ENCODE data around the gene MAPK4. TPM values are rescaled to one million over a fixed set of nuclear protein-coding genes. Genes with fewer than 3 reads are reported as not detected.

Gene MAPK4
- total RNA-seq, 1 donor from 2014 or later = 7.0 TPM

- DNase-seq = no peak
Measured at GRCh38 chr18:50720325-50720674, 160.4 kb downstream of the MAPK4 start.

GRCh38 chr18:50721006-50721405 lies 161.1 kb downstream of the MAPK4 start:
- Histone ChIP-seq H3K27ac (no peak overlapping the region), H3K9me3 (no peaks in the 10 kb centered on the region), H3K36me3 (no peaks in the 10 kb centered on the region), H3K4me3 (no peak overlapping the region), H3K4me1 (no peaks in the 10 kb centered on the region), H3K27me3 (no peaks in the 10 kb centered on the region)
- TF ChIP-seq CTCF (IDR thresholded peaks at IDR 0.05) = no peak
- intact Hi-C loops (cut with DNase I) = no loop called here
- ATAC-seq (no peak), DNase-seq (no peak)

More at GRCh38 chr18:50720325-50720674, 160.4 kb downstream of the MAPK4 start:
- H3K4me1 ChIP-seq = no peaks in the 10 kb centered on the region
- no peaks in the 10 kb centered on the region for H3K36me3 ChIP-seq
- no peaks in the 10 kb centered on the region for H3K27me3 ChIP-seq
- no peak overlapping the region for H3K4me3 ChIP-seq
- intact Hi-C loops (cut with DNase I) = no loop called here
- ATAC-seq = no peak
- H3K27ac ChIP-seq = no peak overlapping the region
- TF ChIP-seq CTCF (IDR thresholded peaks at IDR 0.05) = no peak
- H3K9me3 ChIP-seq = no peaks in the 10 kb centered on the region

DNA sequence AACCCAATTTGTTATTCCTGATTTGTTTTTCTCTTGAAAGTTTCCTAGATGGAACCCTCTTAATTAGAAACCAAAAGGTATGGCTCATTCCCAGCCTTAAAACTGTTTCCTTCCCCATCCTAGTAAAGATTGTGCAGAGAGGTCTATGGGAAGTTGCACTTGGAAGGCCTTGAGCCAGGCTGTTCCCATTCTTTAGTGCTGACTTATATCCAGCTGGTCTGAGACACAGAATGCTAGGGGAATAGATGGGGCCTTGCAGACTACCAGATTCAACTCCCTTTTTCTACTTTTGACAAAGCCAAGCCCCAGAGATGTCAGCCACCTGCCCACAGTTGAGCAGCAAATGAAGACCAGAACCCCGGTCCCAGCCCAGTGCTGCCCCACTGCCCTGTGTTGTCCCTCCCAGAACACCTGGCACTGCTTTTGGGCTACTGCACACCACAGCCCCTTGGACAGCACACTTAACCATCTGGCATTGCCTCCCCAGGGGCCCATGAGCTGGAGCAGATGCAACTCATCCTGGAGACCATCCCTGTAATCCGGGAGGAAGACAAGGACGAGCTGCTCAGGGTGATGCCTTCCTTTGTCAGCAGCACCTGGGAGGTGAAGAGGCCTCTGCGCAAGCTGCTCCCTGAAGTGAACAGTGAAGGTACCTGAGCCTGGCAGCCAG lies 161.7 kb downstream of the MAPK4 start:
- Histone ChIP-seq H3K27me3 (no peaks in the 10 kb centered on the region), H3K36me3 (no peaks in the 10 kb centered on the region), H3K9me3 (no peaks in the 10 kb centered on the region), H3K4me3 (no peak overlapping the region), H3K27ac (no peak overlapping the region), H3K4me1 (no peaks in the 10 kb centered on the region)
- TF ChIP-seq CTCF (IDR thresholded peaks at IDR 0.05) = no peak
- ATAC-seq (no peak), DNase-seq (no peak)
- intact Hi-C loops (cut with DNase I) = no loop called here

DNA sequence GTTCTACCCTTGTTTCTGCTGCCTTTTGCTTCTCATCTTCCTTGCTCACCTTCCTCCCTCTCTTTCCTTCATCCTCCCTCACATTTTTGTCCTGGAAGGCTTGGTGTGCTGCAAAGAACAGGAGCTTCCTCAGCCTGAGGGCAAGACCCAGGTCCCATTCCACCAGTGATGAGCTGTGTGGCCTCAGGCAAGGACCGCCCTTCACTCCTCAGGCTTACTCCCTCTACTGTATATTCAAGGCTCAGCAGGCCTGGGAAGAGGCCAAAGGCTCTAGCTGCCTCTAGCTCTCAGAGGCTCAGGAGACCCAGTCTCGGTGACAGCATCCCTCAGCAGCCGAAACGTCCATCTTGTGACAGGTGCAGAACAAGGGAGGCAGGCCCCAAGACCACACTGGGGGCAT lies 162.4 kb downstream of the MAPK4 start:
- H3K4me1 ChIP-seq = no peaks in the 10 kb centered on the region
- intact Hi-C loops (cut with DNase I) = no loop called here
- no peak overlapping the region for H3K27ac ChIP-seq
- DNase-seq (no peak), ATAC-seq (no peak)
- no peaks in the 10 kb centered on the region for H3K36me3 ChIP-seq
- TF ChIP-seq CTCF (IDR thresholded peaks at IDR 0.05) = no peak
- no peaks in the 10 kb centered on the region for H3K27me3 ChIP-seq
- H3K4me3 ChIP-seq = no peak overlapping the region
- no peaks in the 10 kb centered on the region for H3K9me3 ChIP-seq

DNA sequence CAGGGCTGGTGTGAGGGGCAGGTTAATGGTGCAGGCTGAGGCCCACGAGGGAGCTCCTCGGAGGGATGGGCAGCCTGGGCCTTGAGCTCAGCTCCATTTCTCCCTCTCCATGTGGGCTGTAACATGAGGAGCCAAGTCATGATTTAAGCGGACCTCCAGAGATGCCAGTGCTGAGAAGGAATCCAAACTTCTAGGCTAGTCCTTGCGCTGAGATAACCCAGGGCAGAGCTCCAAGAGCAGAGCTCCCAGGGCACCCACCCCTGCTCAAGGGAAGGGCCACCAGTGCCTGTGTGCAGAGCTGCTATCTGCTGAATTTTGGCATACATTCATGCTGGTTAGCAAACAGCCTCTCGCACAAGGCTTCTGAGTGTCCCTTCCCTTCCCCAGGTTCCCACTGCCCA lies 164.9 kb downstream of the MAPK4 start:
- H3K4me3 ChIP-seq = no peak overlapping the region
- H3K4me1 ChIP-seq = no peaks in the 10 kb centered on the region
- no peaks in the 10 kb centered on the region for H3K27me3 ChIP-seq
- no peak overlapping the region for H3K27ac ChIP-seq
- DNase-seq (no peak), ATAC-seq (no peak)
- no peak for TF ChIP-seq CTCF (IDR thresholded peaks at IDR 0.05)
- intact Hi-C loops (cut with DNase I) = no loop called here
- H3K9me3 ChIP-seq = no peaks in the 10 kb centered on the region
- no peaks in the 10 kb centered on the region for H3K36me3 ChIP-seq

Data from upper lobe of right lung (tissue), 1 donor.